ENCODE data around the gene ELOB.

DNA sequence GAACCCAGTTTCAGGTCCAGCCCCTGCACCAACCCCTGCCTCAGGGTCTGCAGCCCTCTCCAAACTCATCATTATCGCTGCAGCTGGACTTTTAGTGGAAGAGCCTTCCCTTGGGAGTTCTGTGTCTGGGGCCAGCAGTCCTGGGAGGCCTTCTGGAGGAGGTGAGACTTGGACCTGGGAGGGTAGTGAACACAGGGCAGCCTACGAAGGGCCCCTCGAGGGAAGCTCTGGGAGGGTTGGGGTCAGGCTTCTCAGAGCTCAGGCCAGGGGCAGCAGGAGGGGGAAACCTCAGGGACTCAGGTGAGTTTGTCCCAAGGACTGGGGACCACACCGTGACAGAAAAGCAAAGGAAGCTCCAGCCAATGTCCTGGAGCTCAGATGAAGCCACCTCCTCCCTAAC, 35.9 kb downstream of the ELOB start:
- TF ChIP-seq RBBP5 (IDR thresholded peaks at IDR 0.05; ENCODE audit: borderline replicate concordance, low read depth, low read length) (no peak), EGR1 (IDR thresholded peaks at IDR 0.05; ENCODE audit: borderline replicate concordance, low read depth, low read length) (no peak), MAFK (IDR thresholded peaks at IDR 0.05; ENCODE audit: low read depth, low read length) (no peak), TEAD4 (IDR thresholded peaks at IDR 0.05; ENCODE audit: low read depth, low read length) (no peak), TCF12 (IDR thresholded peaks at IDR 0.05; ENCODE audit: low read depth, low read length) (no peak), POLR2A (IDR thresholded peaks at IDR 0.05; ENCODE audit: control extremely low read depth in 1 of 2, low read depth in 2 of 2, low read length in 2 of 2) (no peak), POLR2AphosphoS5 (IDR thresholded peaks at IDR 0.05; ENCODE audit: low read depth, low read length) (no peak), GTF2F1 (IDR thresholded peaks at IDR 0.05; ENCODE audit: borderline replicate concordance, low read depth, low read length) (no peak), RNF2 (IDR thresholded peaks at IDR 0.05; ENCODE audit: borderline replicate concordance, low read depth, low read length, missing control alignments, poor library complexity, severe bottlenecking) (no peak), TAF1 (IDR thresholded peaks at IDR 0.05; ENCODE audit: low read depth, low read length) (no peak), RFX5 (IDR thresholded peaks at IDR 0.05; ENCODE audit: borderline replicate concordance, low read depth, low read length) (no peak)
- TF ChIP-seq, protein P1, sequence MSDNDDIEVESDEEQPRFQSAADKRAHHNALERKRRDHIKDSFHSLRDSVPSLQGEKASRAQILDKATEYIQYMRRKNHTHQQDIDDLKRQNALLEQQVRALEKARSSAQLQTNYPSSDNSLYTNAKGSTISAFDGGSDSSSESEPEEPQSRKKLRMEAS (IDR thresholded peaks at IDR 0.05) = no peak
- TF ChIP-seq, protein P2, sequence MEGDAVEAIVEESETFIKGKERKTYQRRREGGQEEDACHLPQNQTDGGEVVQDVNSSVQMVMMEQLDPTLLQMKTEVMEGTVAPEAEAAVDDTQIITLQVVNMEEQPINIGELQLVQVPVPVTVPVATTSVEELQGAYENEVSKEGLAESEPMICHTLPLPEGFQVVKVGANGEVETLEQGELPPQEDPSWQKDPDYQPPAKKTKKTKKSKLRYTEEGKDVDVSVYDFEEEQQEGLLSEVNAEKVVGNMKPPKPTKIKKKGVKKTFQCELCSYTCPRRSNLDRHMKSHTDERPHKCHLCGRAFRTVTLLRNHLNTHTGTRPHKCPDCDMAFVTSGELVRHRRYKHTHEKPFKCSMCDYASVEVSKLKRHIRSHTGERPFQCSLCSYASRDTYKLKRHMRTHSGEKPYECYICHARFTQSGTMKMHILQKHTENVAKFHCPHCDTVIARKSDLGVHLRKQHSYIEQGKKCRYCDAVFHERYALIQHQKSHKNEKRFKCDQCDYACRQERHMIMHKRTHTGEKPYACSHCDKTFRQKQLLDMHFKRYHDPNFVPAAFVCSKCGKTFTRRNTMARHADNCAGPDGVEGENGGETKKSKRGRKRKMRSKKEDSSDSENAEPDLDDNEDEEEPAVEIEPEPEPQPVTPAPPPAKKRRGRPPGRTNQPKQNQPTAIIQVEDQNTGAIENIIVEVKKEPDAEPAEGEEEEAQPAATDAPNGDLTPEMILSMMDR (IDR thresholded peaks at IDR 0.05; ENCODE audit: control extremely low read depth in 1 of 3, insufficient read depth in 1 of 3, low read depth in 1 of 3, low read length in 3 of 3) = no peak
- TF ChIP-seq, protein P3, sequence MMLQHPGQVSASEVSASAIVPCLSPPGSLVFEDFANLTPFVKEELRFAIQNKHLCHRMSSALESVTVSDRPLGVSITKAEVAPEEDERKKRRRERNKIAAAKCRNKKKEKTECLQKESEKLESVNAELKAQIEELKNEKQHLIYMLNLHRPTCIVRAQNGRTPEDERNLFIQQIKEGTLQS (IDR thresholded peaks at IDR 0.05; ENCODE audit: insufficient read depth, low read depth, low read length) = no peak
